Endothelial cell (in vitro differentiated cells): ENCODE measurements around the gene TOR3A. TPM values are rescaled to one million over a fixed set of nuclear protein-coding genes. Genes with fewer than 3 reads are reported as not detected.

ENCODE experiments used
- DNase-seq: peaks from one replicate; pipeline ENCODE4 v3.0.0; 2021; ENCODE audit warnings: low spot score
- H3K27ac Mint-ChIP-seq: one replicate; pipeline ENCODE4 v1.8.0; 2021; ENCODE audit warnings: mixed read lengths, inconsistent platforms; ENCODE audit not compliant: unreplicated experiment
- H3K27me3 Mint-ChIP-seq: one replicate; pipeline ENCODE4 v1.8.0; 2021; ENCODE audit warnings: mild to moderate bottlenecking, moderate library complexity, mixed read lengths, inconsistent platforms; ENCODE audit not compliant: unreplicated experiment
- H3K36me3 Mint-ChIP-seq: one replicate; pipeline ENCODE4 v1.8.0; 2021; ENCODE audit warnings: mild to moderate bottlenecking, low read depth, mixed read lengths, inconsistent platforms; ENCODE audit not compliant: unreplicated experiment
- H3K4me1 Mint-ChIP-seq: one replicate; pipeline ENCODE4 v1.8.0; 2021; ENCODE audit warnings: mild to moderate bottlenecking, mixed read lengths, inconsistent platforms; ENCODE audit not compliant: unreplicated experiment
- H3K4me3 Mint-ChIP-seq: one replicate; pipeline ENCODE4 v1.8.0; 2021; ENCODE audit warnings: mild to moderate bottlenecking, mixed read lengths, inconsistent platforms; ENCODE audit not compliant: unreplicated experiment
- H3K9me3 Mint-ChIP-seq: one replicate; pipeline ENCODE4 v1.8.0; 2021; ENCODE audit warnings: mixed read lengths, inconsistent platforms; ENCODE audit not compliant: unreplicated experiment
- total RNA-seq: library from RNA; stranded (reverse); fragmentation: NEBNext Ultra II Directional; extraction: Animal tissue kit (Norgen Biotek cat#: 25700); gene quantifications from one replicate; pipeline ENCODE4 v1.2.1, GENCODE V29; 2021; ENCODE audit not compliant: unreplicated experiment
- TF ChIP-seq, protein P1 (sequence below): fragments of 200-600 bp; sonication (generic); IDR thresholded peaks from one replicate; pipeline ENCODE4 v1.5.0; 2021; ENCODE audit warnings: antibody characterized with exemption; ENCODE audit not compliant: unreplicated experiment

Gene TOR3A
- total RNA-seq, 1 donor from 2014 or later = 15.2 TPM

- Mint-ChIP-seq H3K4me3 (no peak overlapping the region), H3K36me3 (peaks cover 4% of the 10 kb centered on the region), H3K27ac (no peak overlapping the region), H3K4me1 (no peaks in the 10 kb centered on the region), H3K27me3 (peaks cover 1% of the 10 kb centered on the region), H3K9me3 (no peaks in the 10 kb centered on the region)
- no peak for DNase-seq
- TF ChIP-seq, protein P1, sequence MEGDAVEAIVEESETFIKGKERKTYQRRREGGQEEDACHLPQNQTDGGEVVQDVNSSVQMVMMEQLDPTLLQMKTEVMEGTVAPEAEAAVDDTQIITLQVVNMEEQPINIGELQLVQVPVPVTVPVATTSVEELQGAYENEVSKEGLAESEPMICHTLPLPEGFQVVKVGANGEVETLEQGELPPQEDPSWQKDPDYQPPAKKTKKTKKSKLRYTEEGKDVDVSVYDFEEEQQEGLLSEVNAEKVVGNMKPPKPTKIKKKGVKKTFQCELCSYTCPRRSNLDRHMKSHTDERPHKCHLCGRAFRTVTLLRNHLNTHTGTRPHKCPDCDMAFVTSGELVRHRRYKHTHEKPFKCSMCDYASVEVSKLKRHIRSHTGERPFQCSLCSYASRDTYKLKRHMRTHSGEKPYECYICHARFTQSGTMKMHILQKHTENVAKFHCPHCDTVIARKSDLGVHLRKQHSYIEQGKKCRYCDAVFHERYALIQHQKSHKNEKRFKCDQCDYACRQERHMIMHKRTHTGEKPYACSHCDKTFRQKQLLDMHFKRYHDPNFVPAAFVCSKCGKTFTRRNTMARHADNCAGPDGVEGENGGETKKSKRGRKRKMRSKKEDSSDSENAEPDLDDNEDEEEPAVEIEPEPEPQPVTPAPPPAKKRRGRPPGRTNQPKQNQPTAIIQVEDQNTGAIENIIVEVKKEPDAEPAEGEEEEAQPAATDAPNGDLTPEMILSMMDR = no peak
Measured at GRCh38 chr1:179047636-179047997, 34.3 kb upstream of the TOR3A start.

- TF ChIP-seq, protein P1 = no peak
- Mint-ChIP-seq H3K27ac (no peak overlapping the region), H3K4me3 (no peak overlapping the region), H3K27me3 (no peaks in the 10 kb centered on the region), H3K9me3 (no peaks in the 10 kb centered on the region), H3K36me3 (peaks cover 4% of the 10 kb centered on the region), H3K4me1 (no peaks in the 10 kb centered on the region)
- DNase-seq = no peak
Measured at GRCh38 chr1:179048339-179049124, 33.3 kb upstream of the TOR3A start.

DNA sequence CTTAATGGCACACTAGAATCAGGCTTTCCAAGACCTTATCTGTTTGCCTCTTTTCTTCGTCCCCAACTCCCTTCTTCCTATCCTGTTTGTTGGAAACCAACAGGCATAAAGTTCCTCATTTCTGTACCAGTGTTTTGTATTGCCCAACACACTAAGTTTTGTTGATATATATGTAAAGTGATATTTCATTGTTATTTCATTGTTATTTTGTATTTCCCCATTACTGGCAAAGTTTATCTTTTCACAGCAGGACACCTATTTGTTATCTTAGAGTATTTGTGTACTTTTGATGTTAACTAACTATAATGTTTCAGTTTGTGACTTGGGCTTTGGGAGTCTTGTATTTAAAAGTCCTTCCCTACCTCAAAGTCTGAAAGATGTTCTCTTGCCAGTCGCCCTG, 29.1 kb upstream of the TOR3A start:
- TF ChIP-seq, protein P1 = no peak
- DNase-seq = no peak
- H3K4me3 Mint-ChIP-seq = no peak overlapping the region
- no peak overlapping the region for H3K27ac Mint-ChIP-seq
- H3K9me3 Mint-ChIP-seq = no peaks in the 10 kb centered on the region
- H3K4me1 Mint-ChIP-seq = no peaks in the 10 kb centered on the region
- peaks cover 21% of the 10 kb centered on the region for H3K36me3 Mint-ChIP-seq
- H3K27me3 Mint-ChIP-seq = no peaks in the 10 kb centered on the region

DNA sequence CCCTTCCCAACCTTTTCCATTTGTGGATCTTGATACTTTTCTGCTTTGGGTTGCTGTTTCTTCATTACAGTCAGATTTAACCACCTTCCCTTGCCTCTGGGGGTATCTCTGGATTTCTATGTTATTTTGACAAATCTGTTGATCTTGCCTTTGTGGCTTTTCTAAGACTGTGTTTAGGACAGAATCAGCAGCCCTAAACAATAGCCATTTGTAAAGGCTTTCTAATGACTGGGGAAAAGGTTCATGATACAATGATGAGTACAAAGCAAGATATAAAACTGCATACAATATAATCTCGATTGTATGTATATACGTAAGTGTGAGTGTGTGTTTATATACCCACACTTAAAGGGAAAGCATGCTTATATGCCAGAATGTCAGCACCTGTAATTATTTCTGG, 28.4 kb upstream of the TOR3A start:
- peaks cover 24% of the 10 kb centered on the region for H3K36me3 Mint-ChIP-seq
- H3K4me3 Mint-ChIP-seq = no peak overlapping the region
- no peak for DNase-seq
- H3K9me3 Mint-ChIP-seq = no peaks in the 10 kb centered on the region
- peaks cover 1% of the 10 kb centered on the region for H3K27me3 Mint-ChIP-seq
- H3K27ac Mint-ChIP-seq = no peak overlapping the region
- H3K4me1 Mint-ChIP-seq = no peaks in the 10 kb centered on the region
- TF ChIP-seq, protein P1 = no peak

GRCh38 chr1:179055937-179056336, 25.9 kb upstream of the TOR3A start:
- TF ChIP-seq, protein P1 = no peak
- peaks cover 1% of the 10 kb centered on the region for H3K27me3 Mint-ChIP-seq
- H3K4me1 Mint-ChIP-seq = no peaks in the 10 kb centered on the region
- H3K9me3 Mint-ChIP-seq = no peaks in the 10 kb centered on the region
- H3K27ac Mint-ChIP-seq = no peak overlapping the region
- DNase-seq = no peak
- H3K36me3 Mint-ChIP-seq = peaks cover 29% of the 10 kb centered on the region
- no peak overlapping the region for H3K4me3 Mint-ChIP-seq
